ENCODE data around the gene GLOD5. TPM values are rescaled to one million over a fixed set of nuclear protein-coding genes. Genes with fewer than 3 reads are reported as not detected.

Gene GLOD5
- total and polyA plus RNA-seq, 9 of the 15 experiments (the other 6 are each of a cell fraction or from before 2014, with no cell fraction given) = 0.27 to 4.4 (median 2.2) TPM

DNA sequence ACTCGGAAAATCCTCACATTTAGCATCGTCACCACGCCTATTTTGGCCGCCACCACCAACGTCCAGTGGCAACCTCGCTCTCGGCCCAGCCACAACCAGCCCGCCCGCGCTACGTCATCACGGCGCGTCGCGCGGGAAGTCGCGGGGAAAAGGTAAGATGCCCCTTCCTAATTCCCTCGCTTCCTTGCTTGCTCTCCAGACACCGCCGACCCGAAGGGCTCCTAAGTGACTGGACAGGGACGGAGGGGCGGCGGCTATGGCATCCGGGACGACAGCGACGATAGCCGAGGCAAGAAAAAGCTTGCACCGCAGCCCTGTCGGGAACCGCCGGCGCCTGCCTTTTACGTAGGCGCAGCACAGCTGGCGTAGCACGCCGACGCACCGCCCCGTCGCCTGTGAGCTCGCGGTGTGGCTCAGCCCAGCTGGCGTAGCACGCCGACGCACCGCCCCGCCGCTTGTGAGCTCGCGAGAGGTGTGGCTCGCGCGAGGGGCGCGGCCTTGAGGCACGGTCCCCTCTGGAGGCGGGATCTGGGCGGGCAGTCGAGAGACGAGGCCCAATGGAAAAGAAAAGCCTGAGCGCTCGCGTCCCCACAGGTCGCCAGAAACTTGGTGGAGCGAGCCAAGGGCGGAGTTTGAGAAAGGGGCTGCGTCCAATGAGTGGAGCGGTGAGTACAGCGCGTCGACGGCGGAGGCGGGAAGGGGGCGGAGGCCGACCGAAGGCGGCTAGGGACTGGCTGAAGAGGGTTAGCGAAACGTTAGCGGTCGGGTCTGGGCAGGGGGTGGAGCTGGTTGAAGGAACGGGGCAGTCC, 39.9 kb downstream of the GLOD5 start, which contains the start of gene HDAC6 (continued):
- TF ChIP-seq POLR2B (IDR thresholded peaks at IDR 0.05; ENCODE audit: low read depth, partially characterized antibody) = no peak
- TF ChIP-seq, protein P1, sequence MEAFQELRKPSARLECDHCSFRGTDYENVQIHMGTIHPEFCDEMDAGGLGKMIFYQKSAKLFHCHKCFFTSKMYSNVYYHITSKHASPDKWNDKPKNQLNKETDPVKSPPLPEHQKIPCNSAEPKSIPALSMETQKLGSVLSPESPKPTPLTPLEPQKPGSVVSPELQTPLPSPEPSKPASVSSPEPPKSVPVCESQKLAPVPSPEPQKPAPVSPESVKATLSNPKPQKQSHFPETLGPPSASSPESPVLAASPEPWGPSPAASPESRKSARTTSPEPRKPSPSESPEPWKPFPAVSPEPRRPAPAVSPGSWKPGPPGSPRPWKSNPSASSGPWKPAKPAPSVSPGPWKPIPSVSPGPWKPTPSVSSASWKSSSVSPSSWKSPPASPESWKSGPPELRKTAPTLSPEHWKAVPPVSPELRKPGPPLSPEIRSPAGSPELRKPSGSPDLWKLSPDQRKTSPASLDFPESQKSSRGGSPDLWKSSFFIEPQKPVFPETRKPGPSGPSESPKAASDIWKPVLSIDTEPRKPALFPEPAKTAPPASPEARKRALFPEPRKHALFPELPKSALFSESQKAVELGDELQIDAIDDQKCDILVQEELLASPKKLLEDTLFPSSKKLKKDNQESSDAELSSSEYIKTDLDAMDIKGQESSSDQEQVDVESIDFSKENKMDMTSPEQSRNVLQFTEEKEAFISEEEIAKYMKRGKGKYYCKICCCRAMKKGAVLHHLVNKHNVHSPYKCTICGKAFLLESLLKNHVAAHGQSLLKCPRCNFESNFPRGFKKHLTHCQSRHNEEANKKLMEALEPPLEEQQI (IDR thresholded peaks at IDR 0.05) = no peak
- TF ChIP-seq ZZZ3 (IDR thresholded peaks at IDR 0.05) = no peak
- peak; percentile 71 for TF ChIP-seq POLR2G (IDR thresholded peaks at IDR 0.05; ENCODE audit: low read depth, low read length)
- peak; percentile 81 for TF ChIP-seq EGR1 (conservative IDR thresholded peaks at IDR 0.05)
- peak; percentile 53; the same call in 1 of the 2 replicates for TF ChIP-seq ZBTB7A (IDR thresholded peaks at IDR 0.05; ENCODE audit: borderline replicate concordance, control insufficient read depth, low read depth, low read length)
- peak; percentile 99 for TF ChIP-seq MTA1 (IDR thresholded peaks at IDR 0.05; ENCODE audit: borderline replicate concordance)
- TF ChIP-seq IFI16 (CRISPR knock-in tag; IDR thresholded peaks at IDR 0.05) = no peak
- TF ChIP-seq SRF (CRISPR knock-in tag; IDR thresholded peaks at IDR 0.05) = peak in 1 of 2 experiments; percentile 82; a peak in 1 of 4 replicates
- TF ChIP-seq, protein P2, sequence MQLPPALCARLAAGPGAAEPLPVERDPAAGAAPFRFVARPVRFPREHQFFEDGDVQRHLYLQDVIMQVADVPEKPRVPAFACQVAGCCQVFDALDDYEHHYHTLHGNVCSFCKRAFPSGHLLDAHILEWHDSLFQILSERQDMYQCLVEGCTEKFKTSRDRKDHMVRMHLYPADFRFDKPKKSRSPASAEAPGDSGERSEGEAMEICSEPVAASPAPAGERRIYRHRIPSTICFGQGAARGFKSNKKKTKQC (CRISPR knock-in tag; IDR thresholded peaks at IDR 0.05) = no peak
- TF ChIP-seq, protein P3, sequence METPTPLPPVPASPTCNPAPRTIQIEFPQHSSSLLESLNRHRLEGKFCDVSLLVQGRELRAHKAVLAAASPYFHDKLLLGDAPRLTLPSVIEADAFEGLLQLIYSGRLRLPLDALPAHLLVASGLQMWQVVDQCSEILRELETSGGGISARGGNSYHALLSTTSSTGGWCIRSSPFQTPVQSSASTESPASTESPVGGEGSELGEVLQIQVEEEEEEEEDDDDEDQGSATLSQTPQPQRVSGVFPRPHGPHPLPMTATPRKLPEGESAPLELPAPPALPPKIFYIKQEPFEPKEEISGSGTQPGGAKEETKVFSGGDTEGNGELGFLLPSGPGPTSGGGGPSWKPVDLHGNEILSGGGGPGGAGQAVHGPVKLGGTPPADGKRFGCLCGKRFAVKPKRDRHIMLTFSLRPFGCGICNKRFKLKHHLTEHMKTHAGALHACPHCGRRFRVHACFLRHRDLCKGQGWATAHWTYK (CRISPR knock-in tag; IDR thresholded peaks at IDR 0.05) = no peak
- no peak for TF ChIP-seq HDAC8 (tag; IDR thresholded peaks at IDR 0.05)
- 0 out of 2 replicates have a peak, but pooled peaks have one; percentile 46 for TF ChIP-seq ZNF316 (IDR thresholded peaks at IDR 0.05)
- TF ChIP-seq PRMT5 (CRISPR knock-in tag; IDR thresholded peaks at IDR 0.05) = no peak
- no peak for TF ChIP-seq TRIM24 (IDR thresholded peaks at IDR 0.05)
- TF ChIP-seq, protein P4, sequence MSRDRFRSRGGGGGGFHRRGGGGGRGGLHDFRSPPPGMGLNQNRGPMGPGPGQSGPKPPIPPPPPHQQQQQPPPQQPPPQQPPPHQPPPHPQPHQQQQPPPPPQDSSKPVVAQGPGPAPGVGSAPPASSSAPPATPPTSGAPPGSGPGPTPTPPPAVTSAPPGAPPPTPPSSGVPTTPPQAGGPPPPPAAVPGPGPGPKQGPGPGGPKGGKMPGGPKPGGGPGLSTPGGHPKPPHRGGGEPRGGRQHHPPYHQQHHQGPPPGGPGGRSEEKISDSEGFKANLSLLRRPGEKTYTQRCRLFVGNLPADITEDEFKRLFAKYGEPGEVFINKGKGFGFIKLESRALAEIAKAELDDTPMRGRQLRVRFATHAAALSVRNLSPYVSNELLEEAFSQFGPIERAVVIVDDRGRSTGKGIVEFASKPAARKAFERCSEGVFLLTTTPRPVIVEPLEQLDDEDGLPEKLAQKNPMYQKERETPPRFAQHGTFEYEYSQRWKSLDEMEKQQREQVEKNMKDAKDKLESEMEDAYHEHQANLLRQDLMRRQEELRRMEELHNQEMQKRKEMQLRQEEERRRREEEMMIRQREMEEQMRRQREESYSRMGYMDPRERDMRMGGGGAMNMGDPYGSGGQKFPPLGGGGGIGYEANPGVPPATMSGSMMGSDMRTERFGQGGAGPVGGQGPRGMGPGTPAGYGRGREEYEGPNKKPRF (IDR thresholded peaks at IDR 0.05; ENCODE audit: low read depth, low read length) = no peak
- TF ChIP-seq ZNF165 (CRISPR knock-in tag; IDR thresholded peaks at IDR 0.05; ENCODE audit: borderline replicate concordance) = no peak
